ENCODE data around the gene STAB2. TPM values are rescaled to one million over a fixed set of nuclear protein-coding genes. Genes with fewer than 3 reads are reported as not detected.

The STAB2 gene
- total and polyA plus RNA-seq, 2 of the 8 experiments (the other 6 are each of a cell fraction or from before 2014, with no cell fraction given), result not detected

DNA sequence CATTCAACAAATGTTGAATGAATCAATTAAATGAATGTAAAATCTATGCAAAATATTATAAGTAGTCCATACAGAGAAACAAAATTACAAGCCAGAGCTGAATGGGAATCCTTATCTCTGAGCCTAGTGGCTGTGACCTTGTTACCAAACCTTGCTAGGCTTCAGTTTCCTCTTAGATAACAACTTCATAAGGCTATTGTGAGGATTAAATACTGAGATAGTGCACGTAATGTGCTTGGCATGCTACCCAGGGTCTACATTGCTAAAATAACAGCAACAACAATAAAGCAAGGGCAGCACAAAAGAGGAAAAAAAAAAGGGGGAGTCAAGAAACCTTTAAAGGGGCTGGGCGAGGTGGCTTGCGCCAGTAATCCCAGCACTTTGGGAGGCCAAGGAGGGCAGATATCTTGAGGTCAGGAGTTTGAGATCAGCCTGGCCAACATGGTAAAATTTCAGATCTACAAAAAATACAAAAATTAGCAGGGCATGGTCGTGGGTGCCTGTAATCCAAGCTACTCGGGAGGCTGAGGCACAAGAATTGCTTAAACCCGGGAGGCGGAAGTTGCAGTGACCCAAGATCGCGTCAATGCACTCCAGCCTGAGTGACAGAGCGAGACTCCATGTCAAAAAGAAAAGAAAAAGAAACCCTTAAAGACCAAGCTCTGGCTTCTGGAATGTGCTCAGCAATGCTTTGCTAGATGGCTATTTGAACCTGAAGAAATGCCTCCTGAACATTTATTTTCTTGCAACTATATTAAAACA, 14.1 kb downstream of the STAB2 start (continued):
- TF ChIP-seq, protein P1, sequence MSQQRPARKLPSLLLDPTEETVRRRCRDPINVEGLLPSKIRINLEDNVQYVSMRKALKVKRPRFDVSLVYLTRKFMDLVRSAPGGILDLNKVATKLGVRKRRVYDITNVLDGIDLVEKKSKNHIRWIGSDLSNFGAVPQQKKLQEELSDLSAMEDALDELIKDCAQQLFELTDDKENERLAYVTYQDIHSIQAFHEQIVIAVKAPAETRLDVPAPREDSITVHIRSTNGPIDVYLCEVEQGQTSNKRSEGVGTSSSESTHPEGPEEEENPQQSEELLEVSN (IDR thresholded peaks at IDR 0.05), result no peak
